ENCODE data around the gene CITED4. TPM values are rescaled to one million over a fixed set of nuclear protein-coding genes. Genes with fewer than 3 reads are reported as not detected.

Gene CITED4
- total and polyA plus RNA-seq, 10 of the 15 experiments (the other 5 are each of a cell fraction or from before 2014, with no cell fraction given): 0.13 to 0.64 (median 0.26) TPM; not detected in 6

GRCh38 chr1:40838980-40839942, 22.9 kb downstream of the CITED4 start (continued):
- no peak for TF ChIP-seq ZNF592 (IDR thresholded peaks at IDR 0.05)
- no peak for TF ChIP-seq HDAC2 (IDR thresholded peaks at IDR 0.05)
- TF ChIP-seq USF2 (IDR thresholded peaks at IDR 0.05; ENCODE audit: borderline replicate concordance, low read depth, low read length): no peak
- TF ChIP-seq SIN3A (IDR thresholded peaks at IDR 0.05; ENCODE audit: low read depth, low read length): no peak
- TF ChIP-seq KDM1A (IDR thresholded peaks at IDR 0.05; ENCODE audit: borderline replicate concordance): no peak
- TF ChIP-seq POU2F2 (IDR thresholded peaks at IDR 0.05; ENCODE audit: borderline replicate concordance, low read depth, low read length): no peak
- TF ChIP-seq SKIL (IDR thresholded peaks at IDR 0.05; ENCODE audit: low read depth, poor library complexity, severe bottlenecking): no peak
- no peak for TF ChIP-seq SMAD5 (IDR thresholded peaks at IDR 0.05; ENCODE audit: low read depth)
- TF ChIP-seq TCF12 (IDR thresholded peaks at IDR 0.05; ENCODE audit: low read depth, low read length): no peak

All from GM12878 (cell line).